NCI-H1417 treated with DMSO at 0.1 percent for 48 hours (cell line): Measurements from ENCODE around the gene ZFP36.
A peak's percentile ranks its signal among the peaks of the same experiment; 100 is the strongest.

Experiments used
- DNase-seq: peaks from one replicate; lab custom pipeline; 2025; lab: John Stamatoyannopoulos, UW

ZFP36 gene

GRCh38 chr19:39405958-39406655 is 540 bp upstream of the ZFP36 start:
- DNase-seq: no peak

- DNase-seq: no peak
Observed at GRCh38 chr19:39407410-39407659, 688 bp downstream of the ZFP36 start.

GRCh38 chr19:39407660-39408391 is 1.2 kb downstream of the ZFP36 start:
- DNase-seq: no peak

- DNase-seq: no peak
Observed at GRCh38 chr19:39408392-39409207, 2.0 kb downstream of the ZFP36 start.

- peak; percentile 27 for DNase-seq
Observed at GRCh38 chr19:39409208-39410016, 2.8 kb downstream of the ZFP36 start.

GRCh38 chr19:39410017-39410830 is 3.6 kb downstream of the ZFP36 start:
- DNase-seq: no peak

- DNase-seq: no peak
Observed at GRCh38 chr19:39410831-39411080, 4.1 kb downstream of the ZFP36 start.

GRCh38 chr19:39411081-39411831 is 4.6 kb downstream of the ZFP36 start:
- no peak for DNase-seq

- DNase-seq: peak; percentile 83
Observed at GRCh38 chr19:39411832-39412099, 5.1 kb downstream of the ZFP36 start.

- DNase-seq: peak; percentile 84
Observed at GRCh38 chr19:39412100-39412866, 5.6 kb downstream of the ZFP36 start, which contains the start of gene PLEKHG2. PLEKHG2 (plus strand) TSS chr19:39412669; CDS start chr19:39414087, 1,418 bp downstream.

- DNase-seq: no peak
Observed at GRCh38 chr19:39412867-39413271, 6.2 kb downstream of the ZFP36 start.

- DNase-seq: no peak
Observed at GRCh38 chr19:39413272-39413910, 6.7 kb downstream of the ZFP36 start.

- DNase-seq: no peak
Observed at GRCh38 chr19:39413911-39414608, 7.4 kb downstream of the ZFP36 start.

GRCh38 chr19:39415111-39416046 is 8.7 kb downstream of the ZFP36 start:
- DNase-seq: no peak

GRCh38 chr19:39416152-39417120 is 9.8 kb downstream of the ZFP36 start:
- no peak for DNase-seq

- no peak for DNase-seq
Observed at GRCh38 chr19:39417463-39418181, 11.0 kb downstream of the ZFP36 start.
